Measurements from ENCODE around the gene NT5E. TPM values are rescaled to one million over a fixed set of nuclear protein-coding genes. Genes with fewer than 3 reads are reported as not detected.

The NT5E gene
- total and polyA plus RNA-seq, 2 of the 13 experiments (the other 11 are each of a cell fraction or from before 2014, with no cell fraction given): 9.5 to 33.0 TPM

- Histone ChIP-seq H4K20me1 (ENCODE audit: insufficient read depth, low read length) (no peaks in the 10 kb centered on the region), H3K4me1 (ENCODE audit: insufficient read depth, low read length) (peaks cover 7% of the 10 kb centered on the region; the same call in 1 of the 2 replicates), H2AFZ (ENCODE audit: low read length) (no peak overlapping the region), H3K4me2 (ENCODE audit: low read depth, low read length) (no peak overlapping the region), H3K9ac (ENCODE audit: insufficient read depth, low read depth, low read length) (no peak overlapping the region), H3K79me2 (ENCODE audit: insufficient read depth, low read length) (no peaks in the 10 kb centered on the region), H3K9me3 (ENCODE audit: low read length) (no peaks in the 10 kb centered on the region), H3K27me3 (ENCODE audit: control insufficient read depth in 1 of 2, insufficient read depth in 2 of 2, low read length in 2 of 2) (no peaks in the 10 kb centered on the region), H3K27ac (ENCODE audit: extremely low read length, insufficient read depth, low read length) (no peak overlapping the region), H3K4me3 (replicated peaks in 1 of 3; ENCODE audit: insufficient read depth in 1 of 3, low read depth in 2 of 3, low read length in 3 of 3) (no peak overlapping the region), H3K36me3 (replicated peaks in 1 of 2; ENCODE audit: control insufficient read depth in 1 of 2, insufficient read depth in 2 of 2, low read length in 2 of 2) (no peaks in the 10 kb centered on the region)
- DNase-seq (ENCODE audit: low spot score): no peak
- CTCF ChIA-PET (ENCODE audit: low intra/inter-chr PET ratio, low total read pairs): no interaction called here
- intact Hi-C loops (cut with micrococcal nuclease; ENCODE audit: unreplicated experiment): no loop called here
- POLR2A ChIA-PET: no interaction called here
- ATAC-seq: no peak
- no peak for TF ChIP-seq MXD1 (CRISPR knock-in tag; IDR thresholded peaks at IDR 0.05)
- no peak for TF ChIP-seq STAT5B (CRISPR knock-in tag; IDR thresholded peaks at IDR 0.05)
- no peak for TF ChIP-seq MEF2D (CRISPR knock-in tag; IDR thresholded peaks at IDR 0.05)
- no peak for TF ChIP-seq IRF2 (CRISPR knock-in tag; IDR thresholded peaks at IDR 0.05)
- TF ChIP-seq IRF9 (CRISPR knock-in tag; IDR thresholded peaks at IDR 0.05; ENCODE audit: borderline replicate concordance): no peak
- TF ChIP-seq ATAD3A (CRISPR knock-in tag; IDR thresholded peaks at IDR 0.05): no peak
- TF ChIP-seq ZBTB4 (CRISPR knock-in tag; IDR thresholded peaks at IDR 0.05; ENCODE audit: borderline replicate concordance): no peak
- no peak for TF ChIP-seq KLF16 (CRISPR knock-in tag; IDR thresholded peaks at IDR 0.05)
- TF ChIP-seq ARHGAP35 (CRISPR knock-in tag; IDR thresholded peaks at IDR 0.05; ENCODE audit: borderline replicate concordance): no peak
- TF ChIP-seq ZNF567 (CRISPR knock-in tag; IDR thresholded peaks at IDR 0.05; ENCODE audit: borderline replicate concordance): no peak
- TF ChIP-seq ZSCAN20 (CRISPR knock-in tag; IDR thresholded peaks at IDR 0.05; ENCODE audit: borderline replicate concordance): no peak
- no peak for TF ChIP-seq ZNF33B (CRISPR knock-in tag; IDR thresholded peaks at IDR 0.05)
- no peak for TF ChIP-seq NAIF1 (CRISPR knock-in tag; IDR thresholded peaks at IDR 0.05; ENCODE audit: borderline replicate concordance)
- TF ChIP-seq GLI4 (CRISPR knock-in tag; IDR thresholded peaks at IDR 0.05; ENCODE audit: borderline replicate concordance): no peak
- TF ChIP-seq E2F5 (CRISPR knock-in tag; conservative IDR thresholded peaks at IDR 0.05): no peak
- TF ChIP-seq GABPB1 (CRISPR knock-in tag; IDR thresholded peaks at IDR 0.05): no peak
- no peak for TF ChIP-seq ZNF10 (CRISPR knock-in tag; IDR thresholded peaks at IDR 0.05; ENCODE audit: borderline replicate concordance, low read depth)
- TF ChIP-seq RXRA (CRISPR knock-in tag; IDR thresholded peaks at IDR 0.05): no peak
- no peak for TF ChIP-seq ISX (CRISPR knock-in tag; conservative IDR thresholded peaks at IDR 0.05)
- TF ChIP-seq ZNF326 (CRISPR knock-in tag; IDR thresholded peaks at IDR 0.05; ENCODE audit: borderline replicate concordance): no peak
- no TSS peak for BruUV-seq (replicated peaks)
- FAIRE-seq: no peak
- in situ Hi-C loops (cut with HindIII; ENCODE audit: extremely low pct_ligation_motif_present, low pct_unique_long_range_greater_than_20kb): no loop called here
- WGBS (ENCODE audit: low lambda C conversion rate): 50% methylated on average over 1 of the region's 1 CpG
Observed at GRCh38 chr6:85479208-85479607, 29.3 kb downstream of the NT5E start.

Data from HepG2 (cell line).